Sigmoid colon (tissue), 7 donors: ENCODE results near the gene ARHGEF28. TPM values are rescaled to one million over a fixed set of nuclear protein-coding genes. Genes with fewer than 3 reads are reported as not detected.

Experiments
- DNase-seq: peaks from one replicate; pipeline ENCODE4 v3.0.0-alpha.2; 2019
- H3K27ac ChIP-seq, 4 donors: fragments of 200-600 bp; sonication (generic); one replicate each; pipeline ENCODE4 v1.5.1; 2016 to 2019; ENCODE audit warnings: mild to moderate bottlenecking in 1 of 4
- H3K27me3 ChIP-seq, 3 donors: fragments of 200-600 bp; sonication (generic); one replicate each; pipeline ENCODE4 v1.5.1; 2019; ENCODE audit warnings: mild to moderate bottlenecking in 1 of 3
- H3K36me3 ChIP-seq, 4 donors: fragments of 200-600 bp; sonication (generic); one replicate each; pipeline ENCODE4 v1.5.1; 2016 to 2019
- H3K4me1 ChIP-seq, 4 donors: fragments of 200-600 bp; sonication (generic); one replicate each; pipeline ENCODE4 v1.5.1; 2017 to 2019
- H3K4me3 ChIP-seq, 4 donors: fragments of 200-600 bp; sonication (generic); one replicate each; pipeline ENCODE4 v1.5.1; 2017 to 2019; ENCODE audit warnings: mild to moderate bottlenecking in 2 of 4, moderate library complexity in 1 of 4
- H3K9me3 ChIP-seq, 4 donors: fragments of 200-600 bp in 3 of 4; sonication (generic) in 3 of 4; one replicate each; pipeline versions ENCODE4 v1.5.1 to v1.6.1; 2013 to 2019
- EP300 ChIP-seq, 4 donors: sonication (generic); formaldehyde crosslinking; IDR thresholded peaks; one replicate each; pipeline ENCODE4 v1.6.1; 2017; ENCODE audit warnings: antibody characterized with exemption in 4 of 4
- POLR2A ChIP-seq, 2 donors: fragments of 450-650 bp; IDR thresholded peaks; one replicate each; pipeline ENCODE4 v1.6.1; 2016; ENCODE audit warnings: antibody characterized with exemption in 2 of 2, mild to moderate bottlenecking in 2 of 2, moderate library complexity in 2 of 2
- POLR2AphosphoS5 ChIP-seq, 4 donors: sonication (generic); formaldehyde crosslinking; IDR thresholded peaks; one replicate each; pipeline ENCODE4 v1.6.1; 2017; ENCODE audit warnings: antibody characterized with exemption in 4 of 4
- WGBS, 2 donors: extraction: QIAGEN DNeasy Blood & Tissue Kit; methylation state at CpG; one replicate each; pipeline ENCODE4 v1.1.7; 2013; 5-methylcytosine and 5-hydroxymethylcytosine counted together
- intact Hi-C: fragments of 100-400 bp; cut with DNase I; formaldehyde crosslinking; loops from one replicate; pipeline ENCODE4 v1.15.1; 2023
- polyA plus RNA-seq, 3 donors: library from polyadenylated mRNA; stranded (reverse); fragments of 200-250 nt; gene quantifications; one replicate each; pipeline ENCODE4 v1.2.3, GENCODE V29; 2013
- total RNA-seq, 4 donors: library from RNA; depleted of rRNA; stranded (reverse); fragments of >200 nt; gene quantifications; one replicate each; pipeline ENCODE4 v1.1.0, GENCODE V29; 2016
- TF ChIP-seq, protein P1 (sequence below), 4 experiments: fragments of 450-650 bp in 3 of 4; fragments of 200-600 bp in 1 of 4; IDR thresholded peaks; one replicate each; pipeline ENCODE4 v1.5.1; 2016 to 2019; ENCODE audit warnings: antibody characterized with exemption in 4 of 4, mild to moderate bottlenecking in 3 of 4, moderate library complexity in 2 of 4
- donor health status: healthy with polysubstance abuse.
- donor health status: Bipolar disorder and iron deficiency.
- donor health status: healthy.

Gene ARHGEF28
- total and polyA plus RNA-seq, 7 donors: 3.0 to 6.9 (median 3.7) TPM

DNA sequence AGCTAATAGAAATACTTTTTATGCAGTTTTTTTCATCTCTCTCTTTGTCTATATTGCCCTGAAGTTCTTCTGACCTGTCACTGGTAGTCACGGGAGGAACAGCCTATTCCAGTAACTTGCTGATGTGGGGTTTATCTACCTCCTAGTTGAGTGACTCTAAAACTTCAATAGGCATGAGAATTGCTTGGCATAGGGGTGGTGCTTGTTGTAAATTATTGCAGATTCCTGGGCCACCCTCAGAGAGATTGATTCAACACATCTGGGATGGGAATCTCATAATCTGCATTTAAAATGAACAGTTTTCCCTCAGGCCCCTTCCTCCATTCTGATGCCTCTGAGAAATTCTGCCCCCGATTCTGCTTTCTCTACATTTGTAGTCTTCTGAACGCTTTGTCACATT, 184.4 kb downstream of the ARHGEF28 start:
- no peaks in the 10 kb centered on the region for H3K27me3 ChIP-seq
- DNase-seq: no peak
- no peaks in the 10 kb centered on the region for H3K36me3 ChIP-seq
- 96 to 97% methylated on average over 3 of the region's 3 CpGs for WGBS, 2 donors
- TF ChIP-seq POLR2A (IDR thresholded peaks at IDR 0.05) (no peak), POLR2AphosphoS5 (IDR thresholded peaks at IDR 0.05) (no peak), EP300 (IDR thresholded peaks at IDR 0.05) (no peak)
- TF ChIP-seq, protein P1, sequence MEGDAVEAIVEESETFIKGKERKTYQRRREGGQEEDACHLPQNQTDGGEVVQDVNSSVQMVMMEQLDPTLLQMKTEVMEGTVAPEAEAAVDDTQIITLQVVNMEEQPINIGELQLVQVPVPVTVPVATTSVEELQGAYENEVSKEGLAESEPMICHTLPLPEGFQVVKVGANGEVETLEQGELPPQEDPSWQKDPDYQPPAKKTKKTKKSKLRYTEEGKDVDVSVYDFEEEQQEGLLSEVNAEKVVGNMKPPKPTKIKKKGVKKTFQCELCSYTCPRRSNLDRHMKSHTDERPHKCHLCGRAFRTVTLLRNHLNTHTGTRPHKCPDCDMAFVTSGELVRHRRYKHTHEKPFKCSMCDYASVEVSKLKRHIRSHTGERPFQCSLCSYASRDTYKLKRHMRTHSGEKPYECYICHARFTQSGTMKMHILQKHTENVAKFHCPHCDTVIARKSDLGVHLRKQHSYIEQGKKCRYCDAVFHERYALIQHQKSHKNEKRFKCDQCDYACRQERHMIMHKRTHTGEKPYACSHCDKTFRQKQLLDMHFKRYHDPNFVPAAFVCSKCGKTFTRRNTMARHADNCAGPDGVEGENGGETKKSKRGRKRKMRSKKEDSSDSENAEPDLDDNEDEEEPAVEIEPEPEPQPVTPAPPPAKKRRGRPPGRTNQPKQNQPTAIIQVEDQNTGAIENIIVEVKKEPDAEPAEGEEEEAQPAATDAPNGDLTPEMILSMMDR (IDR thresholded peaks at IDR 0.05): no peak
- no peaks in the 10 kb centered on the region for H3K9me3 ChIP-seq
- no peak overlapping the region for H3K4me3 ChIP-seq
- H3K27ac ChIP-seq: no peak overlapping the region
- H3K4me1 ChIP-seq: no peaks in the 10 kb centered on the region
- intact Hi-C loops: no loop called here

DNA sequence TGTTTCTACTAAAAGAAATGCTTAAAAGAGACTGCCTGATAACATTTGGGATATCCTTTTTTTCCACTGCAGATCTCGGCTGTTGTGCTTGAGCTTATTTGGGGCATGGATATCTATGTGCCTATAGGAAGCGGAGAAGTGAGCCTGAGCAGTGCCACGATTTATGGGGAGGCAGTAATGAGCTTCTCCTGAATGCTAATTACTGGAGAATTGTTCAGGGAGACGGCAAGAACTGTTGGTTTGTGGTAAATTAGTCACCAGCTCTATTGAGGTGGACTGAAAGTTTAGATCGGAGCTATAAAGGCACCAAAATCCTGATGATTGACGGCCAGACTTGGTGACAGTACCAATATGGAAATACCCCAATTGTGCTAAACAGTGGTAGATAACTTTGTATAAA, 186.5 kb downstream of the ARHGEF28 start:
- intact Hi-C loops: no loop called here
- Histone ChIP-seq H3K27me3 (no peaks in the 10 kb centered on the region), H3K27ac (no peak overlapping the region), H3K36me3 (no peaks in the 10 kb centered on the region), H3K4me1 (no peaks in the 10 kb centered on the region), H3K4me3 (no peak overlapping the region), H3K9me3 (no peaks in the 10 kb centered on the region)
- 45 to 64% methylated on average over 6 of the region's 6 CpGs for WGBS, 2 donors
- TF ChIP-seq EP300 (IDR thresholded peaks at IDR 0.05) (no peak), POLR2AphosphoS5 (IDR thresholded peaks at IDR 0.05) (no peak), POLR2A (IDR thresholded peaks at IDR 0.05) (no peak)
- TF ChIP-seq, protein P1 (IDR thresholded peaks at IDR 0.05): no peak
- no peak for DNase-seq

DNA sequence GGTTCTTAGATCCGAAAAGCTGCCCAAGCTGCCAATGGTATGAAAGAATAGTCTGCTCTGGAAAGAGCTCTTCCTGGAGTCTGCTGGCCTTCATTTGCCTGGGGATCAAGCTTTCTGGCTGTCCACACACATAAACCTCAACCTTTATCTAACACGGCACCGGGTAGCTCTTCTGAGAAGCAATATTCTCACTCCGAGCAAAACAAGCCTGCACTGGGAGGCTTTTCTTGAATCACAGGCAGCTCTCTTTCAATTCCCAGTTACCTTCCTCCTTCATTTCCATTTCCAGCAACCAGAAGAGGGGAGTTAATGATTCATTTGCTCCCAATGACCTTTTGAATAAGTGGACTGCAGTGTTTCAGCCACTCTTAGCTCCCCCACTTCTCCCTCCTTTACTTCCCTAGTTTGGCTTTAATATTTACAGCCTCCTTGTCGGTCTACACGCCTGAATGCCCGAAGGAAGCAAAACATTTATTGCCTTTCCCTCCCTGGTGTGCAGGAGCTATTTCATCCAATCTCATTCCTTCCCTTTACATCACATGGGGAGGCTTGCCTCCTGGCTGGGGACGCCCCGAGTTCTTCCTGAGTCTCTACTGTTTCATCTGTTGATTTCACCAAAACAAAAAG, 187.1 kb downstream of the ARHGEF28 start:
- H3K36me3 ChIP-seq: no peaks in the 10 kb centered on the region
- H3K4me3 ChIP-seq: no peak overlapping the region
- DNase-seq: no peak
- intact Hi-C loops: no loop called here
- H3K4me1 ChIP-seq: no peaks in the 10 kb centered on the region
- TF ChIP-seq POLR2AphosphoS5 (IDR thresholded peaks at IDR 0.05): no peak
- TF ChIP-seq, protein P1 (IDR thresholded peaks at IDR 0.05): no peak
- no peak for TF ChIP-seq POLR2A (IDR thresholded peaks at IDR 0.05)
- TF ChIP-seq EP300 (IDR thresholded peaks at IDR 0.05): no peak
- H3K27me3 ChIP-seq: no peaks in the 10 kb centered on the region
- H3K9me3 ChIP-seq: no peaks in the 10 kb centered on the region
- H3K27ac ChIP-seq: no peak overlapping the region
- 13 to 43% methylated on average over 9 of the region's 9 CpGs for WGBS, 2 donors

DNA sequence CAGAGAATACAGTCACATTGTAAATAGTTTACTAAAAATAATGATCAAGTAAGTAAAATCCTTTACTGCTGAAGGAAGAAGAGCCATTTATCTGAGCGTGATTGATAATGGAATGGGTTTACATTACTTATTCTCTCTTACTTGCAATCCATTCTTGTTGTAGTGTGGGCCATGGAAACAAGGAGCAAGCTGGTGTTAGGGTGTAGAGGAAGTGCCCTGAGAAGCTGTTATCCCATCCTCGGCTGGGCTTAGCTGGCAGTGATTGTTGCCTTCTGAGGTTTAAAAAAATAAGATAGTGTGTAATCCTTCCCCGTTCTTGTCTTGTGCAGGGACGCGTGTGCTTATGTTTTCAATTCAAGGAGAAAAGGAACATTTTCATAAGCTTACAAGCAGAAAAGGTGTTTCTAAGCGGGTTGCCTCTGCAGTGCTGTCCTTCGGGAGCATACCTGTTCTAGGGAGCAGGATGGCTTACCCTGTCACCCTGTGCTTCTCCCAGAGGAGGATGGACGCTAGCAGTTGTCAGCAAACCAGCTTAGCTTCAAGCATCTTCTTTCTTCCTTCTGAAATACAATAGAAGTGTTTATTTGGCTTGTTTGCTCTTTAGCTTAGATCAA, 188.3 kb downstream of the ARHGEF28 start:
- H3K27ac ChIP-seq: no peak overlapping the region
- no peaks in the 10 kb centered on the region for H3K36me3 ChIP-seq

More for the DNA sequence above, 188.3 kb downstream of the ARHGEF28 start:
- DNase-seq: no peak
- 15 to 65% methylated on average over 8 of the region's 8 CpGs for WGBS, 2 donors
- Histone ChIP-seq H3K4me3 (no peak overlapping the region), H3K4me1 (no peaks in the 10 kb centered on the region), H3K9me3 (no peaks in the 10 kb centered on the region), H3K27me3 (no peaks in the 10 kb centered on the region)
- TF ChIP-seq POLR2AphosphoS5 (IDR thresholded peaks at IDR 0.05) (no peak), EP300 (IDR thresholded peaks at IDR 0.05) (no peak), POLR2A (IDR thresholded peaks at IDR 0.05) (no peak)
- TF ChIP-seq, protein P1 (IDR thresholded peaks at IDR 0.05): no peak
- intact Hi-C loops: no loop called here
